Measurements from ENCODE around the gene DHRS1.

DNA sequence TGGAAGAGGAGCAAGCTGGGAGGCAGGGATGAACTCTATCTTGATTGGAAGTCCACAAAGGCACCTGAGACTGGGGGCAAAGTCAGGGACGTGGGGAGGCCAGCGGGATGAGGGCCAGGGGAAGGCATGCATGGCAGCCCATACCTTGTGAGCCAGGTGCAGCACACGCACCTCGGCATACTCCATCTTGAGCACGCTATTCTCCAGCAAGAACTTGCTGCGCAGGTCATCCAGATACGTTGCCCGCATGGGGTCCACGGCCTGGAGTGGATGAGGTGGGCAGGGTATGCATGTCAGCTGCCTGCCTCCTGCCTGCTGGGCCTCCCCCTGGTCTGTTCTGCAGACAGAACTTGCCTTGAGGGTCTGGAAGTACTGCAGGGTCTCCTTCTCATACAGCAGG lies 32.1 kb downstream of the DHRS1 start:
- TF ChIP-seq, protein P1, sequence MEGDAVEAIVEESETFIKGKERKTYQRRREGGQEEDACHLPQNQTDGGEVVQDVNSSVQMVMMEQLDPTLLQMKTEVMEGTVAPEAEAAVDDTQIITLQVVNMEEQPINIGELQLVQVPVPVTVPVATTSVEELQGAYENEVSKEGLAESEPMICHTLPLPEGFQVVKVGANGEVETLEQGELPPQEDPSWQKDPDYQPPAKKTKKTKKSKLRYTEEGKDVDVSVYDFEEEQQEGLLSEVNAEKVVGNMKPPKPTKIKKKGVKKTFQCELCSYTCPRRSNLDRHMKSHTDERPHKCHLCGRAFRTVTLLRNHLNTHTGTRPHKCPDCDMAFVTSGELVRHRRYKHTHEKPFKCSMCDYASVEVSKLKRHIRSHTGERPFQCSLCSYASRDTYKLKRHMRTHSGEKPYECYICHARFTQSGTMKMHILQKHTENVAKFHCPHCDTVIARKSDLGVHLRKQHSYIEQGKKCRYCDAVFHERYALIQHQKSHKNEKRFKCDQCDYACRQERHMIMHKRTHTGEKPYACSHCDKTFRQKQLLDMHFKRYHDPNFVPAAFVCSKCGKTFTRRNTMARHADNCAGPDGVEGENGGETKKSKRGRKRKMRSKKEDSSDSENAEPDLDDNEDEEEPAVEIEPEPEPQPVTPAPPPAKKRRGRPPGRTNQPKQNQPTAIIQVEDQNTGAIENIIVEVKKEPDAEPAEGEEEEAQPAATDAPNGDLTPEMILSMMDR (tag by site-specific recombination; IDR thresholded peaks at IDR 0.05) = no peak
- TF ChIP-seq, protein P2, sequence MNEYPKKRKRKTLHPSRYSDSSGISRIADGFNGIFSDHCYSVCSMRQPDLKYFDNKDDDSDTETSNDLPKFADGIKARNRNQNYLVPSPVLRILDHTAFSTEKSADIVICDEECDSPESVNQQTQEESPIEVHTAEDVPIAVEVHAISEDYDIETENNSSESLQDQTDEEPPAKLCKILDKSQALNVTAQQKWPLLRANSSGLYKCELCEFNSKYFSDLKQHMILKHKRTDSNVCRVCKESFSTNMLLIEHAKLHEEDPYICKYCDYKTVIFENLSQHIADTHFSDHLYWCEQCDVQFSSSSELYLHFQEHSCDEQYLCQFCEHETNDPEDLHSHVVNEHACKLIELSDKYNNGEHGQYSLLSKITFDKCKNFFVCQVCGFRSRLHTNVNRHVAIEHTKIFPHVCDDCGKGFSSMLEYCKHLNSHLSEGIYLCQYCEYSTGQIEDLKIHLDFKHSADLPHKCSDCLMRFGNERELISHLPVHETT (tag by site-specific recombination; IDR thresholded peaks at IDR 0.05) = no peak
- TF ChIP-seq, protein P3, sequence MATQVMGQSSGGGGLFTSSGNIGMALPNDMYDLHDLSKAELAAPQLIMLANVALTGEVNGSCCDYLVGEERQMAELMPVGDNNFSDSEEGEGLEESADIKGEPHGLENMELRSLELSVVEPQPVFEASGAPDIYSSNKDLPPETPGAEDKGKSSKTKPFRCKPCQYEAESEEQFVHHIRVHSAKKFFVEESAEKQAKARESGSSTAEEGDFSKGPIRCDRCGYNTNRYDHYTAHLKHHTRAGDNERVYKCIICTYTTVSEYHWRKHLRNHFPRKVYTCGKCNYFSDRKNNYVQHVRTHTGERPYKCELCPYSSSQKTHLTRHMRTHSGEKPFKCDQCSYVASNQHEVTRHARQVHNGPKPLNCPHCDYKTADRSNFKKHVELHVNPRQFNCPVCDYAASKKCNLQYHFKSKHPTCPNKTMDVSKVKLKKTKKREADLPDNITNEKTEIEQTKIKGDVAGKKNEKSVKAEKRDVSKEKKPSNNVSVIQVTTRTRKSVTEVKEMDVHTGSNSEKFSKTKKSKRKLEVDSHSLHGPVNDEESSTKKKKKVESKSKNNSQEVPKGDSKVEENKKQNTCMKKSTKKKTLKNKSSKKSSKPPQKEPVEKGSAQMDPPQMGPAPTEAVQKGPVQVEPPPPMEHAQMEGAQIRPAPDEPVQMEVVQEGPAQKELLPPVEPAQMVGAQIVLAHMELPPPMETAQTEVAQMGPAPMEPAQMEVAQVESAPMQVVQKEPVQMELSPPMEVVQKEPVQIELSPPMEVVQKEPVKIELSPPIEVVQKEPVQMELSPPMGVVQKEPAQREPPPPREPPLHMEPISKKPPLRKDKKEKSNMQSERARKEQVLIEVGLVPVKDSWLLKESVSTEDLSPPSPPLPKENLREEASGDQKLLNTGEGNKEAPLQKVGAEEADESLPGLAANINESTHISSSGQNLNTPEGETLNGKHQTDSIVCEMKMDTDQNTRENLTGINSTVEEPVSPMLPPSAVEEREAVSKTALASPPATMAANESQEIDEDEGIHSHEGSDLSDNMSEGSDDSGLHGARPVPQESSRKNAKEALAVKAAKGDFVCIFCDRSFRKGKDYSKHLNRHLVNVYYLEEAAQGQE (tag by site-specific recombination; IDR thresholded peaks at IDR 0.05) = no peak
- no peak for TF ChIP-seq ZNF792 (tag by site-specific recombination; IDR thresholded peaks at IDR 0.05)
- TF ChIP-seq TCF7L2 (IDR thresholded peaks at IDR 0.05; ENCODE audit: borderline replicate concordance, low read depth, low read length) = no peak
- TF ChIP-seq ZNF404 (tag by site-specific recombination; IDR thresholded peaks at IDR 0.05) = no peak
- no peak for TF ChIP-seq ZNF335 (tag by site-specific recombination; conservative IDR thresholded peaks at IDR 0.05)
- no peak for TF ChIP-seq ZNF768 (tag by site-specific recombination; IDR thresholded peaks at IDR 0.05)
- TF ChIP-seq ZNF248 (tag by site-specific recombination; IDR thresholded peaks at IDR 0.05) = no peak
- no peak for TF ChIP-seq ZNF302 (tag by site-specific recombination; IDR thresholded peaks at IDR 0.05; ENCODE audit: low read depth)
- TF ChIP-seq KLF7 (tag by site-specific recombination; IDR thresholded peaks at IDR 0.05; ENCODE audit: borderline replicate concordance) = no peak
- TF ChIP-seq, protein P4, sequence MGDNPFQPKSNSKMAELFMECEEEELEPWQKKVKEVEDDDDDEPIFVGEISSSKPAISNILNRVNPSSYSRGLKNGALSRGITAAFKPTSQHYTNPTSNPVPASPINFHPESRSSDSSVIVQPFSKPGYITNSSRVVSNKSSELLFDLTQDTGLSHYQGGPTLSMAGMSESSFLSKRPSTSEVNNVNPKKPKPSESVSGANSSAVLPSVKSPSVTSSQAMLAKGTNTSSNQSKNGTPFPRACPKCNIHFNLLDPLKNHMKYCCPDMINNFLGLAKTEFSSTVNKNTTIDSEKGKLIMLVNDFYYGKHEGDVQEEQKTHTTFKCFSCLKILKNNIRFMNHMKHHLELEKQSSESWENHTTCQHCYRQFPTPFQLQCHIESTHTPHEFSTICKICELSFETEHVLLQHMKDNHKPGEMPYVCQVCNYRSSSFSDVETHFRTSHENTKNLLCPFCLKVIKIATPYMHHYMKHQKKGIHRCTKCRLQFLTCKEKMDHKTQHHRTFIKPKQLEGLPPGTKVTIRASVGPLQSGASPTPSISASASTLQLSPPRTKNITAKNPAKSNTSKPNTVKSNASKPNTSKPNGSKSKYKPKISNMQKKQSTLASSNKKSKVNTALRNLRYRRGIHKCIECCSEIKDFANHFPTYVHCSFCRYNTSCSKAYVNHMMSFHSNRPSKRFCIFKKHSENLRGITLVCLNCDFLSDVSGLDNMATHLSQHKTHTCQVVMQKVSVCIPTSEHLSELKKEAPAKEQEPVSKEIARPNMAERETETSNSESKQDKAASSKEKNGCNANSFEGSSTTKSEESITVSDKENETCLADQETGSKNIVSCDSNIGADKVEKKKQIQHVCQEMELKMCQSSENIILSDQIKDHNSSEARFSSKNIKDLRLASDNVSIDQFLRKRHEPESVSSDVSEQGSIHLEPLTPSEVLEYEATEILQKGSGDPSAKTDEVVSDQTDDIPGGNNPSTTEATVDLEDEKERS (tag by site-specific recombination; IDR thresholded peaks at IDR 0.05) = no peak

Data from HEK293 (cell line).